Activated CD4-positive, alpha-beta memory T cell treated with anti-CD3 and anti-CD28 coated beads for 36 hours (primary cell): Measurements from ENCODE around the gene ORM2. TPM values are rescaled to one million over a fixed set of nuclear protein-coding genes. Genes with fewer than 3 reads are reported as not detected.

Source experiments
- CTCF ChIA-PET: fragments of 350-600 bp; sonication (Branson Sonifier 250); formaldehyde crosslinking; loops from one replicate; lab custom pipeline; 2021; ENCODE audit warnings: antibody characterized with exemption, inconsistent platforms; lab: Charles Lee
- POLR2A ChIA-PET: fragments of 350-600 bp; sonication (Branson Sonifier 250); formaldehyde crosslinking; loops from one replicate; lab custom pipeline; 2021; ENCODE audit warnings: antibody characterized with exemption; lab: Charles Lee
- DNase-seq: peaks from one replicate; pipeline ENCODE4 v3.0.0-alpha.2; 2020
- H3K27ac Mint-ChIP-seq: one replicate; pipeline ENCODE4 v1.8.0; 2021; ENCODE audit warnings: mixed read lengths
- H3K27me3 Mint-ChIP-seq: one replicate; pipeline ENCODE4 v1.8.0; 2021; ENCODE audit warnings: mixed read lengths
- H3K36me3 Mint-ChIP-seq: one replicate; pipeline ENCODE4 v1.8.0; 2021; ENCODE audit warnings: mixed read lengths
- H3K4me1 Mint-ChIP-seq: one replicate; pipeline ENCODE4 v1.8.0; 2021; ENCODE audit warnings: low read depth, mixed read lengths
- H3K4me3 Mint-ChIP-seq: one replicate; pipeline ENCODE4 v1.8.0; 2021; ENCODE audit warnings: mild to moderate bottlenecking, mixed read lengths
- H3K9me3 Mint-ChIP-seq: one replicate; pipeline ENCODE4 v1.8.0; 2021; ENCODE audit warnings: mixed read lengths
- intact Hi-C: fragments of 100-400 bp; cut with micrococcal nuclease; formaldehyde crosslinking; loops from one replicate; pipeline ENCODE4 v1.15.1; 2023
- total RNA-seq, 2 experiments: library from RNA; stranded (reverse); gene quantifications; one replicate each; pipeline ENCODE4 v1.2.3, GENCODE V29; 2021

Gene ORM2
- total RNA-seq, 2 experiments from 2014 or later: not detected

DNA sequence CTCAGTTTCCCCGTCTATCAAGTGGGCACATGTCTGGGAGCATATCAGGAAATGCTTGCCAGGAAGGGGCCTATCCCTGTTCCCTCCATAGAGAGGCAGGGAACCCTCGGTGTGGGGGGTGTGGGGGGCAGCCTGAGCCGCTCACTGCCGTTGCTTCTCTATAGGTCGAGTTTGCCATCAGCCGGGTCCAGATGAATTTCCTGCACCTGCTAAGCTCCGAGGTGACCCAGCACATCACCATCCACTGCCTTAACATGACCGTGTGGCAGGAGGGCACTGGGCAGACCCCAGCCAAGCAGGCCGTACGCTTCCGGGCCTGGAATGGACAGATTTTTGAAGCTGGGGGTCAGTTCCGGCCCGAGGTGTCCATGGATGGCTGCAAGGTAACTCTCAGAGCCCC, 20.6 kb upstream of the ORM2 start:
- Mint-ChIP-seq H3K4me1 (peaks cover 4% of the 10 kb centered on the region), H3K27ac (no peak overlapping the region), H3K27me3 (no peaks in the 10 kb centered on the region), H3K9me3 (no peaks in the 10 kb centered on the region), H3K36me3 (no peaks in the 10 kb centered on the region), H3K4me3 (no peak overlapping the region)
- CTCF ChIA-PET: no interaction called here
- POLR2A ChIA-PET: no interaction called here
- DNase-seq: peak; percentile 3
- intact Hi-C loops: no loop called here

DNA sequence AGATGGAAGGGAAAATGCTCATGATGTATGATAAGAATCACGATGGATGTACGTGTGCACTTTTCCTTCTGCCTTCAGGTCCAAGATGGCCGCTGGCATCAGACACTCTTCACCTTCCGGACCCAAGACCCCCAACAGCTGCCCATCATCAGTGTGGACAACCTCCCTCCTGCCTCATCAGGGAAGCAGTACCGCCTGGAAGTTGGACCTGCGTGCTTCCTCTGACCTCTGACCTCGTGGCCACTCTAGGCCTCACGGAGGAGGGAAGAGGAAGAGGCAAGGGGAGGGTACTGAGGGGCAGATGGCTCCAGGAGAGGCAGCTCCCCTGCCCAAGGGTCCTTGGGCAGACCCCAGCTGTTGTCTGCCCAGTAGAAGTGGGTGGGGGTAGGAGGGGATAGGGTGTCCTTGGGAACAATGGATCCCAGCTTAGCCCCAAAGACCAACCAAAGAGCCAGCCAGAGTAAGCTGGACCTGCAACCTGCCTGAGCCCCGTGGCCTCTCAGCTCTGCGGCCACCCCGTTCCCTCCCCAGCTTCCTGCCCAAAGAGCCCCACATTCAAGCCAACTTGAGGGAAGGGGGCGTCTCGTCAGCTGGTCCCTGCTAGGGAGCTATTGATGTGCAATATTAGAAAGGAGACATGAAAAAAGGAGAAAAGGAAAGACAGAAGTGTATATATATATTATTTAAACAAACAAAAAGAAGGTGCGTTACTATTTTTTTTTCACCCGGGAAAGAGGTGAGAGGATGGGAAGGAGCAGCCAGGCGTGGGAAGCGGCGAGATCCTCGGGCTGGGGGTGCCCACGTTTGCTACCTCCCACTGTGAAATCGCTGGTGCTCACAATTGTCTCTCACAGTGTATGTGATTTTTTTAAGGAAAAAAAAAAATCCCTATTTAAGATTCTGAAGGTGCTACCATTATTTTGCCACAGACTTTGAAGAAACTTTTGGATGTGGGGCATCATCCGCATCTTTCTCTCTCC, 18.9 kb upstream of the ORM2 start:
- no peak overlapping the region for H3K4me3 Mint-ChIP-seq
- intact Hi-C loops: no loop called here
- POLR2A ChIA-PET: no interaction called here
- H3K4me1 Mint-ChIP-seq: peaks cover under 1% of the 10 kb centered on the region
- no peak overlapping the region for H3K27ac Mint-ChIP-seq
- H3K27me3 Mint-ChIP-seq: no peaks in the 10 kb centered on the region
- peak; percentile 6 for DNase-seq
- CTCF ChIA-PET: interaction anchor here (1.2 to 2.2 kb wide), 2 partner anchors 20 to 228 kb away, joined by 3 to 6 read pairs; no protein-coding TSS in a partner anchor
- no peaks in the 10 kb centered on the region for H3K9me3 Mint-ChIP-seq
- no peaks in the 10 kb centered on the region for H3K36me3 Mint-ChIP-seq

DNA sequence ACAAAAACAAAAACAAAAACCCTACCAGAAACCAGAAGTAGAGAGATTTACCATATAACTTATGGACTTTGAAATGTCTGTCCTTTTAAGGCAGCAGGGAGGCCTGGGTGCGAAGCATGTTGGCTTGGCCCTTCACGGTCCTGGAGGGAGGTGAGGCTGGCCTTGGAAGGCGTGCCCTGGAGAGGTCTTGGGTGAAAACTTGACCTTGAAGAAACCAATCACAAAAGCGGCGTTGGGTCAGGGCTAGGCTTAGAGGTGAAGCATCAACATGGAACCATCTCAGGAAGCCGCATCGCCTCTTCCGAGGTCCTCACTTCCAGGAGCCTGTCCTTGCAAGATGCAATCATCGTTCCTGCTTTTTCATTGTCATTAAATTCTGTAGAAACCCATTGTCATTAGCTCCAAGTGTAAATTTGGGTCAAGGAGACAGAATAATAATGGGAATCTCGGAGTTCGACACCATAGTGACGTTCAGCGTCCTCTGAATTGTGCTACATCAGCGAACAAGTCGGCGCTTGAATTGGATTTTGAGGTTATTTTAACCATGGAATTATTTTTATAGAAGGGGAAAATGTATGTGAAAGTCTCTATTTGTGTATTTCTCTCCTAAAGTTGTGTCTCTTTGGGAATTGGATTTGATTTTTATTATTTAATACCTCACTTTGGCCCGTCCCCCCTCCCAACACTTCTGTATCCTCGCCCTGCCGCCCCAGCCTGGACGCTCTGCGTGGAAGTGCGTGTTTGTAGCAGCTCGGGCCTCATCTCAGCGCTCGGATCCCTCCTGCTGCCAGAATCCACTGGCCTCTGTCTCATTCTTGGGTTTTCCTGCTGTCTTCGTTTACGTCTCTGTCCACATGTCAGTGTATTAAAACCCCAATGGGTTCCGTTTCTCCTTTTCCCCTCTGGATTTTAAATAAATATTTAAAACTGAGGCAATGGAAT, 17.8 kb upstream of the ORM2 start:
- Mint-ChIP-seq H3K27ac (no peak overlapping the region), H3K4me3 (no peak overlapping the region), H3K27me3 (no peaks in the 10 kb centered on the region), H3K4me1 (no peaks in the 10 kb centered on the region), H3K36me3 (no peaks in the 10 kb centered on the region), H3K9me3 (no peaks in the 10 kb centered on the region)
- CTCF ChIA-PET: interaction anchor here (1.2 to 2.2 kb wide), 2 partner anchors 21 to 229 kb away, joined by 3 to 6 read pairs; no protein-coding TSS in a partner anchor
- POLR2A ChIA-PET: no interaction called here
- peak; percentile 5 for DNase-seq
- intact Hi-C loops: no loop called here

DNA sequence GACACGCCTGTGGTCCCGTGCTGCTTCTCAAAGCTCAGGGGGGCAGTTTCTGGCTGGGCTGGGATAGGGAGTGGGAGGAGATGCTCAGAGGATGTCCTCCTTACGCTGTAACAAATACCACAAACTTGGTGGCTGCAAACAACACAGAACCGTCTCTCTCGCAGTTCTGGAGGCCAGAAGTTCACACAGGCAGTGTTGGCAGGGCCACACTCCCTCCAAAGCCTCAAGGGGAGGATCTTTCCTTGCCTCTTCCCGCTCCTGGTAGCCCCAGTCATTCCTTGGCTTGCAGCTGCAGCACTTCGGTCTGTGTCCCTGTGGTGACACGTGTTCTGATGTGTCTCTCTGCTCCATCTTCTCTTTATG, 17.2 kb upstream of the ORM2 start:
- Mint-ChIP-seq H3K27me3 (no peaks in the 10 kb centered on the region), H3K36me3 (no peaks in the 10 kb centered on the region), H3K4me3 (no peak overlapping the region), H3K9me3 (no peaks in the 10 kb centered on the region), H3K27ac (no peak overlapping the region), H3K4me1 (no peaks in the 10 kb centered on the region)
- POLR2A ChIA-PET: interaction anchor here (0.5 kb wide), 1 partner anchor 147 kb away, joined by 5 read pairs; no protein-coding TSS in a partner anchor
- DNase-seq: peak; percentile 1
- CTCF ChIA-PET: no interaction called here
- intact Hi-C loops: no loop called here

DNA sequence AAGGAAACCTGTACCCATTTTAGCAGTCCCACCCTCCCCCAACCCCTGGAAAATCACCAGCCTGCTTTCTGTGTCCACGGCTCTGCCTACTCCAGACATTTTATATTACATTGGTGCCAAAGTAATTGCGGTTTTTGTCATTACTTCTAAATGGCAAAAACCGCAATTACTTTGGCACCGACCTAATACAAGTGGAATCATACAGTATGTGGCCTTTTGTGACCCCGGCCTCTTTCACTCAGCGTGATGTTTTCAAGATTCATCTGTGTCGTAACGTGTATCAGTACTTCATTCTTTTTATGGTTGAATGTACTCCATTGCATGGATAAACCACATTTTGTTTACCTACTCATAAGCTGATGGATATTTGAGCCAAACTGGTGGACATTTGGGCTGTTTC, 16.5 kb upstream of the ORM2 start:
- H3K27me3 Mint-ChIP-seq: no peaks in the 10 kb centered on the region
- H3K36me3 Mint-ChIP-seq: no peaks in the 10 kb centered on the region
- ChIA-PET CTCF (no interaction called here), POLR2A (interaction anchor here (0.5 kb wide), 1 partner anchor 146 kb away, joined by 5 read pairs; no protein-coding TSS in a partner anchor)
- H3K9me3 Mint-ChIP-seq: no peaks in the 10 kb centered on the region
- H3K27ac Mint-ChIP-seq: no peak overlapping the region
- no peaks in the 10 kb centered on the region for H3K4me1 Mint-ChIP-seq
- DNase-seq: peak; percentile 3
- intact Hi-C loops: no loop called here
- no peak overlapping the region for H3K4me3 Mint-ChIP-seq

DNA sequence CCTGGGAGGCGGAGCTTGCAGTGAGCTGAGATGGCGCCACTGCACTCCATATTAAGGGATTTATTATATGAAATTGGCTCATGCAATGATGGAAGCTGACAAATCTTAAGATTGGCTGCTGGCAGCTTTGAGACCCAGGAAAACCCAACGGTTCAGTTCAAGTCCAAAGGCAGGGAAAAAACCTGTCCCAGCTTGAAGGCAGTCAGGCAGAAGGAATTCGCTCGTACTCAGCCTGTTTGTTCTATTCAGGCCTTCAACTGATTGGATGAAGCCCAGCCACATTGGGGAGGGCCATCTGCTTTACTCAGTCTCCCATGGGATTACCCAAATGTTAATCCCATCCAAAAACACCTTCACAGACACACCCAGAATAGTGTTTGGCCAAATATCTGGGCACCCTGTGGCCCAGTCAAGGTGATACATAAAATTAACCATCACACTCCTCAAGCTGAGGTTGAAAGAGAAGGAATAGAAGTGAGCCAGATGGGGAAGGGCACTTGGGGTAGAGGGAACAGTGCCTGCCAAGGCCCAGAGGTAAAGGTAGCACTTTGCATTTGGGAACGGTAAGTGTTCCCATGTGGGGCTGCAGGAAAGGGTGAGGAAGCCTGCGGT, 15.3 kb upstream of the ORM2 start:
- ChIA-PET POLR2A (no interaction called here), CTCF (interaction anchor here (1.6 kb wide), 1 partner anchor 24 kb away, joined by 4 read pairs; no protein-coding TSS in a partner anchor)
- Mint-ChIP-seq H3K4me1 (no peaks in the 10 kb centered on the region), H3K9me3 (no peaks in the 10 kb centered on the region), H3K4me3 (no peak overlapping the region), H3K36me3 (no peaks in the 10 kb centered on the region), H3K27ac (no peak overlapping the region), H3K27me3 (peaks cover 5% of the 10 kb centered on the region)
- DNase-seq: peak; percentile 0
- intact Hi-C loops: no loop called here

DNA sequence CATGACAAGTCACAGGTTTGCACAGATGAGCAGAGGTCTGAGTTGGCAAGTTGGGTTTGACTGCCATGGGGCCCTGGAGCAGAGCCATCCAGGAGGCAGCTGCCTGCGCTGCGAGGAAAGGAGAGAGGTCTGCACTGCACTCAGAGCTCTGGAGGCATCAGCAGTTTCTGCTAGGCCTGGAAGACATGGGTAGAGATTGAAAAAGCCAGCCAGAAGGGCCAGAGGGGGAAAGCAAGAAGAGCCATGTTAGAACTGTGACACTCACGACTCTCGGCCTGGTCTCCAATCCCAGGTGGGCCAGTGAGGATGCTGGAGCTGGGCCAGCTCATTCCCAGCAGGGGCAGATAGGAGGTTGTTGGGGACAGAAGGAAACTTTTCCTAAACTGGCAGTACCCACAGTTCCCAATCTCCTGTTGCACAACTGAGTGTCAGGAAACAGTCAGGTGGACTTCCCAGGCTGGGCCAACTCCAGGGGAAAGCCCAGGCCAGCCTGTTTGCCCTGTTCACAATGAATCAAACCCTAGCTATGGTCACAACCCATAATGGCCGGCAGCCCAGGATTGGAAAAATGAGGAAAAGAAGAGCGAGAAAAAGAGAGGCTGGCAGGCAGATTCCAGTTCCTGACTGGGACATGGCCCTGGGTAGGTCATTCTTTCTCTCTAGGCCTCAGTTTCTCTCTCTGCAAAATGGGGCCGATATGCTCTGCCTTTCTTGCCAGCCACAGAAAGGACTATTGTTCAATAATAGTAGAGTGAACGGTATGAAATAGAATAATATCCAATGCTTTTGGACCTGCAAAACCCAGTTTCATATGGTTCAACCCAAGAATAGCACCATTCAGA, 14.6 kb upstream of the ORM2 start:
- Mint-ChIP-seq H3K27ac (no peak overlapping the region), H3K27me3 (peaks cover 5% of the 10 kb centered on the region), H3K9me3 (no peaks in the 10 kb centered on the region), H3K36me3 (no peaks in the 10 kb centered on the region), H3K4me1 (no peaks in the 10 kb centered on the region), H3K4me3 (no peak overlapping the region)
- DNase-seq: peak; percentile 7
- intact Hi-C loops: no loop called here
- ChIA-PET CTCF (interaction anchor here (1.6 kb wide), 1 partner anchor 24 kb away, joined by 4 read pairs; no protein-coding TSS in a partner anchor), POLR2A (no interaction called here)

DNA sequence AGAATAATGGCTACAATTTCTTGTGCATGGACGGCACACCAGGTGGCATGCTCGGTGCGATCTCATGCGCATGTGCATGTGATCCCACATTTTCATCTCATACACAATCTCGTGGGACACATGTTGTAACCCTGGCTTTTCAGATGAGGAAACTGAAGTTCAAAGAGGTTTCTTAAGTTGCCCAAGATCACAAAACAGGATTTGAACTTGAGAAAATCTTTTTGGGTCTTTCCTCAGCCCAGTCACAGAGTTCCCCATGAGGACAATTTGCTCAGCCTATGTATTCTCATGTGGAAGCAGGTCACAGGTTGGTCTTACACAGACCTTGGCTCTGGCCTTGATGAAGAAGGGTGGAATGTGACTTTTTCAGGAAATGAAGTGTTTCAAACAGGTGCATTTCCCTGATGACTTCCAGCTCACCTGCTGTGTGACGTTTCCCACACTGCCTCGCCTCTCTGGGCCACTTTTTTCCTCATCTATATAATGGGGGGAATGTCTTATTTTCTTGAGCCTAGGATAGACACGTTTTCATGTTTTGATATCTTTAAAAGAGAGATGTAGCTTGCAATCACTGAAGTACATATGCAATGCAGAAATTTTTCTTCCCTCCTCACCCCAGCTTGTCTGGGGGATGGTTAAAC, 13.8 kb upstream of the ORM2 start:
- Mint-ChIP-seq H3K27me3 (peaks cover 5% of the 10 kb centered on the region), H3K4me1 (peaks cover 2% of the 10 kb centered on the region), H3K36me3 (no peaks in the 10 kb centered on the region), H3K9me3 (no peaks in the 10 kb centered on the region), H3K4me3 (no peak overlapping the region), H3K27ac (no peak overlapping the region)
- ChIA-PET POLR2A (no interaction called here), CTCF (interaction anchor here (0.9 to 1.6 kb wide), 2 partner anchors 25 to 73 kb away, joined by 3 to 4 read pairs; no protein-coding TSS in a partner anchor)
- intact Hi-C loops: no loop called here
- peak; percentile 0 for DNase-seq

DNA sequence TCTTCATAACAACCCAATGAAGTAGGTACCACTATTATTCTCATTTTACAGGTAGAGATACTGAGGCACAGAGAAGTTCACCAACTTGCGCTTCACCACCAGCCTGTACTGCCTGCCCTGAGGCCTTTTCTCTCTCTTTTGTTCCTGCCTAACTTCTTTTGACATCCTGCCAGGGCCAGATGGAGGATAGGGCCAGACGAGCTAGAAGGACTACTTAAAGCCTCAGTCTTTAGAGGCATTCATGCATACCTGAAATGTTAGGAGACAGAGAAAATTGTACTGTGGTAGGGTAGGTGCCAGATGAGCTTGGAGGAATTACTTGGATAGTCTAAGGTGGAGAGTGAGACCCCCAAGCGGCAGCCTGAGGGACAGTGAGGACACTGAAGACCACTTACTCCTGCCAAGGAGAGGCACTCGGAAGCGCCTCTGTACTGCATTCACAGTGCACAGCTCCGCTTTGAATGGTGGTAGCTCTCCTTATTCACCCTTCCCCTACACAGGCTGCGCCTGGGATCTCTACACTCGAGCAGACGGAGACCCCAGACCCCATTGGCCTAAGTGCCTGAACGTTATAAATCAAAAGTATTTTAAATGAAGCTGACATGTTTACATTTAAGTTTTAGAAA, 13.0 kb upstream of the ORM2 start:
- ChIA-PET POLR2A (no interaction called here), CTCF (interaction anchor here (0.9 kb wide), 1 partner anchor 72 kb away, joined by 3 read pairs; no protein-coding TSS in a partner anchor)
- peaks cover 5% of the 10 kb centered on the region for H3K4me1 Mint-ChIP-seq
- H3K36me3 Mint-ChIP-seq: no peaks in the 10 kb centered on the region
- H3K9me3 Mint-ChIP-seq: no peaks in the 10 kb centered on the region
- DNase-seq: peak; percentile 2
- no peak overlapping the region for H3K27ac Mint-ChIP-seq
- intact Hi-C loops: no loop called here
- H3K4me3 Mint-ChIP-seq: no peak overlapping the region
- peaks cover 5% of the 10 kb centered on the region for H3K27me3 Mint-ChIP-seq

DNA sequence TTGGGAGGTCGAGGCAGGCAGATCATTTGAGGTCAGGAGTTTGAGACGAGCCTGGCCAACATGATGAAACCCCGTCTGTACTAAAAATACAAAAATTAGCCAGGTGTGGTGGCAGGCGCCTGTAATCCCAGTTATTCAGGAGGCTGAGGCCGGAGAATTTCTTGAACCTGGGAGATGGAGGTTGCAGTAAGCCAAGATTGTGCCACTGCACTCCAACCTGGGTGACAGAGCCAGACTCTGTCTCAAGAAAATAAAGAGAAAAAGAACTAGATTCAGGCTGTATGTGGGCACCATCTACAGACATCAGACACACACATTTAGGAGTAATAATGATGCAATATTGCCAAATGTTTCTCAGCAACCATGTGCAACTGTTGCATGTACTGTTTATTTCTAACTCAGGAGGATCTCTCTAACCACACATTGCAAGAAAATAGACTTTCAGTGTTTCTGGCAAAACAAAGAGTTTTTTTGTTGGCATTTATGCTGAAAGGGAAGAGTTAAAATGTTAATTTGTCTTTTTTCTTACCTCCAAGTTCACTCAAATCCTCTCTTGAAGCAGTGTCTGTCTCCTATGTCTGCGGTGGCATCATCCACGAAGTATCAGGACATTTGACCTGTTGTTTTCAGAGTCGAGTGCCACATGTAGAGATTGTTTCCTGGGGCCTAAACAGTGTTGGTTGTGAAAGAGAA, 11.9 kb upstream of the ORM2 start:
- H3K4me3 Mint-ChIP-seq: no peak overlapping the region
- no peak overlapping the region for H3K27ac Mint-ChIP-seq
- ChIA-PET CTCF (no interaction called here), POLR2A (no interaction called here)
- peak; percentile 2 for DNase-seq
- intact Hi-C loops: no loop called here
- peaks cover 13% of the 10 kb centered on the region for H3K4me1 Mint-ChIP-seq
- no peaks in the 10 kb centered on the region for H3K9me3 Mint-ChIP-seq
- no peaks in the 10 kb centered on the region for H3K36me3 Mint-ChIP-seq
- peaks cover 5% of the 10 kb centered on the region for H3K27me3 Mint-ChIP-seq
